ENCODE results near the gene PCDH1.

The PCDH1 gene

DNA sequence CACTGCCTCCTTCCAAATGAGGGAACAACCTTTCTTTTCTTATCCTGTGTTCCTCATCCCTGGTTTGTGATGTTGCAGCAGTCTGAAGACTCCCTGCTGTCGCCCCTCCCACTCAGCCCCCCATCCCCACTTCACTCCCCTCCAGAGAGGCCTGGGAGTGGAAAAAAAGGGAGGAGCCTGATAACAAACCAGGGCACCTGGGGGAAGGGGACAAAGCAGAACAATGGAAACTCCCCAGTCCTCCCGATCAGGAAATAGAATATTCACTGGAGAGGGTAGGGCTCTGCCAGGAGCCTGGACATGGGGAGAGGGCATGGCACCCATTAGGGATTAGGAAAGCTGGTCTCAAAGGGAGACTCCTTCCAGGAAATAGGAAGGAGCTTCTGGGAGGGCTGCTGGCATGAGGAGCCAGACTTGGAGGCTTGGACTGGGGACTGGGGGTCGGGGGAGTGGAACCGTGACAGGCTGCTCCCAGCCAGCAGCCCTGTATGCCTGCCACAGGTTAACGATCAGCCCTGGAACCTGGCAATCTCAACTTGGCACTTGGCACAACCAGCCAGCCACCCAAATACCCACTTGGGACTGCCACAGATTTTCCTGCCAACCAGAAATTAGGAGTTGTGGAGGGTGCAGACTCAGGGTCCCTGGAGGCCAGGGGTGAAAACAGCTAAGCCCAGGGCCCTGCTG lies 20.0 kb downstream of the PCDH1 start:
- no peak overlapping the region for H3K27ac ChIP-seq
- TF ChIP-seq, protein P1, sequence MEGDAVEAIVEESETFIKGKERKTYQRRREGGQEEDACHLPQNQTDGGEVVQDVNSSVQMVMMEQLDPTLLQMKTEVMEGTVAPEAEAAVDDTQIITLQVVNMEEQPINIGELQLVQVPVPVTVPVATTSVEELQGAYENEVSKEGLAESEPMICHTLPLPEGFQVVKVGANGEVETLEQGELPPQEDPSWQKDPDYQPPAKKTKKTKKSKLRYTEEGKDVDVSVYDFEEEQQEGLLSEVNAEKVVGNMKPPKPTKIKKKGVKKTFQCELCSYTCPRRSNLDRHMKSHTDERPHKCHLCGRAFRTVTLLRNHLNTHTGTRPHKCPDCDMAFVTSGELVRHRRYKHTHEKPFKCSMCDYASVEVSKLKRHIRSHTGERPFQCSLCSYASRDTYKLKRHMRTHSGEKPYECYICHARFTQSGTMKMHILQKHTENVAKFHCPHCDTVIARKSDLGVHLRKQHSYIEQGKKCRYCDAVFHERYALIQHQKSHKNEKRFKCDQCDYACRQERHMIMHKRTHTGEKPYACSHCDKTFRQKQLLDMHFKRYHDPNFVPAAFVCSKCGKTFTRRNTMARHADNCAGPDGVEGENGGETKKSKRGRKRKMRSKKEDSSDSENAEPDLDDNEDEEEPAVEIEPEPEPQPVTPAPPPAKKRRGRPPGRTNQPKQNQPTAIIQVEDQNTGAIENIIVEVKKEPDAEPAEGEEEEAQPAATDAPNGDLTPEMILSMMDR (IDR thresholded peaks at IDR 0.05), result no peak
- no peak for TF ChIP-seq ZFX (IDR thresholded peaks at IDR 0.05; ENCODE audit: borderline replicate concordance)

DNA sequence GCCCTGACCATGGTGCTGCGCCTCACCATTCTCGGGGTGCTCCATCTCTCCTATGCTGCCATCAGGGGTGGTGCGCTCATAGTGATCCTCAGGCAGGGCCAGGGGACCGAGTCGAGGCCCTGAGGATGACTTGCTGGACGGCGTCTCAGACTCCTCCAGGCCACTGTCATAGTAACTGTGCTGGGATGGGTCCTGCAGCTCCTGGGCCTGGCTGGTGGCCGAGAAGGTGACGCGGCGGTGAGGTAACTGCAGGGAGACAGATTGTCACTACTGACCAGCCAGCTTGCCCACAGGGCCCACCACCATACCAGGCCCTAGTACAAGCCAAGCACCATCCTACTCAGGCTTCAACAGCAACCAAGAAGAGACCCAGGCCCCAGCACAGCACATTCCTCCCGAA lies 21.0 kb downstream of the PCDH1 start:
- no peak overlapping the region for H3K27ac ChIP-seq
- TF ChIP-seq, protein P1 (IDR thresholded peaks at IDR 0.05), result no peak
- no peak for TF ChIP-seq ZFX (IDR thresholded peaks at IDR 0.05; ENCODE audit: borderline replicate concordance)

DNA sequence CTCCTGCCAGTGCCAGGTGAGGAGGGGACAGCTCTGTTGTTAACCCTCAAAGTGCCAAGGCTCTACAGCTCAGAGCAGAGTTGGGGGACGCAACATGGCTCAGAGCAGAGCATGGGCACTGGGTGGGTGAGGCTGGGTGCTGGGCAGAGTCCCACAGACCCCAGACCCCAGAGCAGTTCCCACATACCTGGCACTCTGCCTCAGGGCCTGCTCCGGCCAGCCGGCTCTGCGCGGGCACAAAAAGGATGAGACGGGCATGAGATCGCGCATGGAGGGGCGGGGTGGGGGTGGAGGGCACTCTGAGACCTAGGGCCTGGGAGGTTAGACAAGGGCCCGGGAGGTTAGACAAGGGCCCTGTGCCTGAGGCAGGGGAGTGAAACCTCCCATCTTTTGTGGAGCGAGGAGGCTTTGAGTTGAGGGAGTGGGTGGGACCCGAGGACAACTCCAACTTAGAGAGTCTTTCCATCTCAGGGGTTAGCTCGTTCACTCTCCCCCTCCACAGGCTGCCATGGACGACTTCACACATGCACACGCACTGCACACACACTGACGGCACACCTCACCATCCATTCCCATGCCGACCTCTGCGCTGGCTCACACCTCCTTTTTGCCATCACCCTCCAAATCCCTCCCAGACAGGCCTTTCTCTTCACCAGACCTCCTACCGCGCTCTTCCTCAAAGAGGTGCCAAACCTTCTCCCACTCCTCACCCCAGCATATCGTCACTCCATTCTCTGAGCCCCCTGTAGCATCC lies 22.0 kb downstream of the PCDH1 start:
- TF ChIP-seq ZFX (IDR thresholded peaks at IDR 0.05; ENCODE audit: borderline replicate concordance), result no peak
- TF ChIP-seq, protein P1 (IDR thresholded peaks at IDR 0.05), result no peak
- no peak overlapping the region for H3K27ac ChIP-seq

DNA sequence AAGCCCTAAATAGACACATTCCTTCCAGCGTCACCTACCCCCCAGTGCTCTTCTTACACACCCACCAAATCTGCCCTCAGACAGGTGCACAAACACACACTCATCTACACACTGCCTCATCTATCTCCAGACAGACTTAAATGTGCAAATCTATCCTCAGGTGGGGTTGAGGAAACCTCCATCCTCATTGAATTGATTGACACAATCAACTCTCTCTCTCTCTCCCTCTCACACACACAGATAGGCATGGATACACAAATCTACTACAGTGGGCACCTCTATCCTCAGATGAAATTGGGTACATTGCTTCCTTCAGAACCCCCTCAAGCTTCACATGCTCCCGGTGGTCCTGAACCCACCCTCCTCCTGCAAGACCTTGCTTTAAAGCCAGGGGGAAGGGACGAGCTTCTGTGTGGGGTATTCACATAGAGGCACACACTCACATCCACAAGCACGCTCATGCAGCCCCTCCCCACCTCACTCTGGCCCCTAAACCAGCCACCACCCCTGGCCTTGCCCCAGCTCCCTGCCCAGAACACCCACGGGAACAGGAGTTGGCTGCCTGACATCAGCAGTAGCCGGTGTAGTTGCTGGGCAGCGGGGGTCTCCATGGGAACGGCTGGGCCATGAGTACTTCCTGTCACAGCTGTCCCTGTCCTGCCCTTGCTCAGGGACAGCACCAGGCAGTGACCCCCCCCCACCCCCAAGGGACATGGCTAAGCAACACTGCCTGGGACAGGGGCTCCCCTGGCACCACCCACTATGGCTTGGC lies 22.8 kb downstream of the PCDH1 start:
- no peak for TF ChIP-seq ZFX (IDR thresholded peaks at IDR 0.05; ENCODE audit: borderline replicate concordance)
- TF ChIP-seq, protein P1 (IDR thresholded peaks at IDR 0.05), result no peak
- no peak overlapping the region for H3K27ac ChIP-seq

DNA sequence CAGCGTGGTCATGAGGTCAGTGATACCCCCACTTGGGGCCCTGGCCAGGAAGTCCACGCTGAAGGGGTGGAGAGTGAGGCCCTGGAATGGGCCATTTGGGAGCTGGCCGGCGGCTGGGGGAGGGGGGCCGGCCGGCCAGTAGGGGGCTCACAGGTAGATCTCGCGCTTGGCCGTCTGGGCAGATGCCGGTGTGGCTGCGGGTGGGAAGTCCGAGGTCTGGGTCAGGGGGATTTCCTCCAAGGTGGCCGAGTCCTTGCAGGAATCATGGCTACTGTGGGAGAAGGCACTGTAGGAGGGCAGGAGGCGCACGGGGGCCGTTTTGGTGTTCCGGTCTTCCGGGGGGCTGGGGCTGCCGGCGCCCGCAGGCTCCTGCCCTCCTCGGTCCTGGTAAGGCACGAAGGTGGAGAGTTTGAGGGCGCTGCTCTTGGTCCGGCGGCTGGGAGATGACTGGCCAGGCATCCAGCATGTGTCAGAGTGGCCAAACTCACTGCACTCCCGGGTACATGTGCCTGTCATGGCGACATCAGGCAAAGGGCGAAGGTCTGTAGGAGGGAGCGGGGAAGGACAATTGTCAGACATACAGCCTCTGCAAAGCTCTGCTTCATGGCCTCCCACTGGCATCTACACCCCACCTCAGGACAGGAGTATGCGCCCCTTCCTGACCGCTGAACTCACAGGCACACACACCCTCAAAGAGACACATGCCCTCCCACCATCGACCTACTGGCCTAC lies 24.1 kb downstream of the PCDH1 start:
- H3K27ac ChIP-seq, result no peak overlapping the region
- no peak for TF ChIP-seq ZFX (IDR thresholded peaks at IDR 0.05; ENCODE audit: borderline replicate concordance)
- TF ChIP-seq, protein P1 (IDR thresholded peaks at IDR 0.05), result 0 out of 2 replicates have a peak, but pooled peaks have one; percentile 7

DNA sequence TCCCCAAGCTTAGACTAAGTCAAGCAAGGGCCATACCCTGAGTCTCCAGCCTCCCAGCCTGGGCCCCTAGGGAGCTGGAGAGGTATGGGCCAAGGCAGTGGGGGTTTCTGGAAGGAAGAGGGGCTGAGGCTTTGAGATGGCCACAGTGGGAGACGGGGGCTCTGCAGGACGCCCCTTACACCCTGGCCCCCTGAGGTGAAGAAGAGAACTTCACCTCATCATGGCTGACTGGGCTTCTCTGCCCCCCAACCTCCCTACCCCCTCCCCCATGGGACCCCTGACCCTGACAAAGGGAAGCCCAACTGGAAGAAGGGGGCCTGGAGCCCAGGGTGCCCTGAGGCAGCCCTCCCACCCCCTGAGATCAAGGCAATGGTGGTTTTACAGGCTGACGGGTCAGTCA lies 25.8 kb downstream of the PCDH1 start:
- no peak overlapping the region for H3K27ac ChIP-seq
- TF ChIP-seq, protein P1 (IDR thresholded peaks at IDR 0.05), result no peak
- no peak for TF ChIP-seq ZFX (IDR thresholded peaks at IDR 0.05; ENCODE audit: borderline replicate concordance)

All from 22Rv1 (cell line).